ENCODE measurements around the gene USO1.
"Not testable (repeated sequence)": the region's sequence is repeated elsewhere in the genome, so short reads cannot be mapped to it uniquely, and the experiment has no call there.

USO1 gene

GRCh38 chr4:75715105-75715799, 9.1 kb upstream of the USO1 start:
- DNase-seq = peak; percentile 41
- H2BK5ac ChIP-seq (ENCODE audit: low read length) = no peak overlapping the region
- no peak overlapping the region for H3K27ac ChIP-seq (ENCODE audit: low read depth, low read length)
- no peak overlapping the region for H4K8ac ChIP-seq (ENCODE audit: low read depth, low read length)
- no peak overlapping the region for H3K4ac ChIP-seq (ENCODE audit: low read depth, low read length)
- peaks cover 3% of the 10 kb centered on the region for H3K79me1 ChIP-seq (ENCODE audit: low read length)
- H3K56ac ChIP-seq (ENCODE audit: low read length) = no peak overlapping the region
- no peaks in the 10 kb centered on the region for H3K36me3 ChIP-seq (ENCODE audit: control insufficient read depth, insufficient read depth, low read length)
- H3K79me2 ChIP-seq (ENCODE audit: control insufficient read depth, insufficient read depth, low read length) = peaks cover 5% of the 10 kb centered on the region
- H3K9ac ChIP-seq (ENCODE audit: low read length) = peak overlapping the region; percentile 24
- no peak overlapping the region for H3K4me2 ChIP-seq (ENCODE audit: low read length)
- no peak overlapping the region for H3K4me3 ChIP-seq (ENCODE audit: low read length)
- no peak overlapping the region for H4K5ac ChIP-seq (ENCODE audit: low read length)
- H3K4me1 ChIP-seq (ENCODE audit: control insufficient read depth, low read depth, low read length) = peaks cover 3% of the 10 kb centered on the region
- no peak overlapping the region for H2AK5ac ChIP-seq (ENCODE audit: low read length)
- no CpG with 5 or more reads among the region's 4 CpGs for WGBS (ENCODE audit: extremely low coverage, insufficient coverage, low lambda C conversion rate)
- no peaks in the 10 kb centered on the region for H3K27me3 ChIP-seq (ENCODE audit: insufficient read depth, low read length, poor library complexity)
- H3K18ac ChIP-seq (ENCODE audit: low read length) = no peak overlapping the region
- no peak overlapping the region for H2BK15ac ChIP-seq (replicated peaks; ENCODE audit: low read depth)
- no peak overlapping the region for H3K23ac ChIP-seq (ENCODE audit: low read length)
- no peak overlapping the region for H2BK120ac ChIP-seq (ENCODE audit: low read depth, low read length)

DNA sequence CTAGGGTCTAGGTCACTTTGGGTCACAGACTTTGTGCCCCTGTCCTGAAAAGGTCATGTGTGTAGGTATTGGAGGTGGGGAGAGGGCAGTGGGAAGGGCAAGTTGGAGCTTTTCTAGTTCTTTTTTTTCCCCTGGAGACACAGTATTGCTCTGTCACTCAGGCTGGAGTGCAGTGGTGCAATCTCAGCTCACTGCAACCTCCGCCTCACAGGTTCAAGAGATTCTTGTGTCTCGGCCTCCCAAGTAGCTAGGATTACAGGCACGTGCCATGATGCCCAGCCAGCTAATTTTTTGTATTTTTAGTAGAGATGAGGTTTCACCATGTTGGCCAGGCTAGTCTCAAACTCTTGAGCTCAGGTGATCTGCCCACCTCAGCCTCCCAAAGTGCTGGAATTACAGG, 8.3 kb upstream of the USO1 start:
- H3K79me1 ChIP-seq (ENCODE audit: low read length); H2BK120ac ChIP-seq (ENCODE audit: low read depth, low read length); H3K4me1 ChIP-seq (ENCODE audit: control insufficient read depth, low read depth, low read length): not testable (repeated sequence)

DNA sequence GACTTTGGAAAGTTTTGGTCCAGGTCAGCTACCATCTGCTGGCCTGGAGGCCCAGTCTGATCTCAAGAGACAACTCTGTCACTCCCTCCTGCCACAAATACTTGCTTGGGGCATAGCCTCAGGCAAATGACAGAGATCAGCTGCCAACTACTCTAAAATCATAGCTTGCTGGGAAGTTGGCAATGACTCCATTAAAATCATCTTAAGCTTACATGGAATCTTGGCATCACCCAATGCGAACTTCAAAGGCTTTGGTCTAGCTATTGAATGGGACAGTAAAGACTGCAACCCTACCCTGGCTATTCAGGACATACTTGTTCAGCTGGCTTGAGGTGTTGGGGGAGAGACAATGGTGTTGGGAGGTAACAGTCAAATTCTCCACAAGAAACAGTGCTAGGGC, 7.0 kb upstream of the USO1 start:
- Histone ChIP-seq H3K79me1 (ENCODE audit: low read length) (peaks cover 3% of the 10 kb centered on the region), H2BK5ac (ENCODE audit: low read length) (no peak overlapping the region), H3K56ac (ENCODE audit: low read length) (no peak overlapping the region), H2BK15ac (replicated peaks; ENCODE audit: low read depth) (no peak overlapping the region), H3K9ac (ENCODE audit: low read length) (no peak overlapping the region), H3K79me2 (ENCODE audit: control insufficient read depth, insufficient read depth, low read length) (peaks cover 10% of the 10 kb centered on the region), H4K8ac (ENCODE audit: low read depth, low read length) (no peak overlapping the region), H3K4me2 (ENCODE audit: low read length) (no peak overlapping the region), H3K4me3 (ENCODE audit: low read length) (no peak overlapping the region), H3K4ac (ENCODE audit: low read depth, low read length) (no peak overlapping the region), H2AK5ac (ENCODE audit: low read length) (no peak overlapping the region), H3K4me1 (ENCODE audit: control insufficient read depth, low read depth, low read length) (peaks cover 3% of the 10 kb centered on the region), H4K5ac (ENCODE audit: low read length) (no peak overlapping the region), H3K27ac (ENCODE audit: low read depth, low read length) (no peak overlapping the region), H3K23ac (ENCODE audit: low read length) (no peak overlapping the region), H2BK120ac (ENCODE audit: low read depth, low read length) (no peak overlapping the region), H3K18ac (ENCODE audit: low read length) (no peak overlapping the region), H3K27me3 (ENCODE audit: insufficient read depth, low read length, poor library complexity) (no peaks in the 10 kb centered on the region), H3K36me3 (ENCODE audit: control insufficient read depth, insufficient read depth, low read length) (no peaks in the 10 kb centered on the region)
- DNase-seq = no peak
- no CpG with 5 or more reads among the region's 1 CpG for WGBS (ENCODE audit: extremely low coverage, insufficient coverage, low lambda C conversion rate)

More for the DNA sequence above, 8.3 kb upstream of the USO1 start:
- no CpG with 5 or more reads among the region's 3 CpGs for WGBS (ENCODE audit: extremely low coverage, insufficient coverage, low lambda C conversion rate)
- not testable (repeated sequence) for H3K9ac ChIP-seq (ENCODE audit: low read length); H3K79me2 ChIP-seq (ENCODE audit: control insufficient read depth, insufficient read depth, low read length); H3K56ac ChIP-seq (ENCODE audit: low read length); DNase-seq; H2BK15ac ChIP-seq (replicated peaks; ENCODE audit: low read depth); H2AK5ac ChIP-seq (ENCODE audit: low read length); H3K4me2 ChIP-seq (ENCODE audit: low read length); H3K18ac ChIP-seq (ENCODE audit: low read length); H2BK5ac ChIP-seq (ENCODE audit: low read length); H4K5ac ChIP-seq (ENCODE audit: low read length); H3K36me3 ChIP-seq (ENCODE audit: control insufficient read depth, insufficient read depth, low read length); H3K23ac ChIP-seq (ENCODE audit: low read length); H3K4ac ChIP-seq (ENCODE audit: low read depth, low read length); H3K27me3 ChIP-seq (ENCODE audit: insufficient read depth, low read length, poor library complexity); H4K8ac ChIP-seq (ENCODE audit: low read depth, low read length); H3K4me3 ChIP-seq (ENCODE audit: low read length); H3K27ac ChIP-seq (ENCODE audit: low read depth, low read length)

GRCh38 chr4:75718529-75718928, 5.8 kb upstream of the USO1 start:
- Histone ChIP-seq H3K56ac (ENCODE audit: low read length) (no peak overlapping the region), H3K23ac (ENCODE audit: low read length) (no peak overlapping the region), H4K8ac (ENCODE audit: low read depth, low read length) (no peak overlapping the region), H3K18ac (ENCODE audit: low read length) (no peak overlapping the region), H3K79me1 (ENCODE audit: low read length) (peaks cover 3% of the 10 kb centered on the region), H3K79me2 (ENCODE audit: control insufficient read depth, insufficient read depth, low read length) (peaks cover 19% of the 10 kb centered on the region), H3K4me1 (ENCODE audit: control insufficient read depth, low read depth, low read length) (peaks cover 5% of the 10 kb centered on the region), H2BK5ac (ENCODE audit: low read length) (no peak overlapping the region), H3K36me3 (ENCODE audit: control insufficient read depth, insufficient read depth, low read length) (no peaks in the 10 kb centered on the region), H2BK15ac (replicated peaks; ENCODE audit: low read depth) (no peak overlapping the region), H4K5ac (ENCODE audit: low read length) (no peak overlapping the region), H3K4me3 (ENCODE audit: low read length) (no peak overlapping the region), H3K27me3 (ENCODE audit: insufficient read depth, low read length, poor library complexity) (no peaks in the 10 kb centered on the region), H2BK120ac (ENCODE audit: low read depth, low read length) (no peak overlapping the region), H3K9ac (ENCODE audit: low read length) (no peak overlapping the region), H3K4me2 (ENCODE audit: low read length) (no peak overlapping the region), H3K4ac (ENCODE audit: low read depth, low read length) (no peak overlapping the region), H3K27ac (ENCODE audit: low read depth, low read length) (no peak overlapping the region), H2AK5ac (ENCODE audit: low read length) (no peak overlapping the region)
- WGBS (ENCODE audit: extremely low coverage, insufficient coverage, low lambda C conversion rate) = no CpG with 5 or more reads among the region's 2 CpGs
- DNase-seq = peak; percentile 92

DNA sequence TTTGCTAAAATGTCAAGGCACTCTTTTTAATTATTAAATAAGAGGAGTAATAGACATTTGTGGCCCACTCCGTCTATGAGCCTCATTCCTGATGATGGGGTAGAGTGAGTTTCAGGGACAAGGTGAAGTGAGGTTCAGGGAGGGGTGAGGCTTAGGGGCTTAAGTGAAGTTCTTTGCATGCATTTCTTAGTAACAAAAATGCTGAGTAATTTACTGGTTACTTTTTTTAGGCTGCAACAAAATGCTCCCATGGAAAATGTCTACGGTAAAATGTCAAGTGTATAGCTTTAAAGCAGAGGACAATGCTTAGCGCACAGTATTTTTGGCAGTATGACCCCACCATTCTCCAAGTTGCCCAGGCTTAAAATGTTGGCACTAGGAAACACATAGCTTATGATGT, 2.0 kb upstream of the USO1 start:
- no peak overlapping the region for H3K4me3 ChIP-seq (ENCODE audit: low read length)
- H4K8ac ChIP-seq (ENCODE audit: low read depth, low read length) = no peak overlapping the region
- DNase-seq = no peak
- H3K79me2 ChIP-seq (ENCODE audit: control insufficient read depth, insufficient read depth, low read length) = peaks cover 29% of the 10 kb centered on the region
- no peak overlapping the region for H2BK120ac ChIP-seq (ENCODE audit: low read depth, low read length)
- H3K4me2 ChIP-seq (ENCODE audit: low read length) = no peak overlapping the region
- H3K23ac ChIP-seq (ENCODE audit: low read length) = no peak overlapping the region
- H3K79me1 ChIP-seq (ENCODE audit: low read length) = peaks cover 3% of the 10 kb centered on the region
- peaks cover 2% of the 10 kb centered on the region for H3K4me1 ChIP-seq (ENCODE audit: control insufficient read depth, low read depth, low read length)
- no peak overlapping the region for H3K9ac ChIP-seq (ENCODE audit: low read length)
- no peak overlapping the region for H3K27ac ChIP-seq (ENCODE audit: low read depth, low read length)
- no peak overlapping the region for H2BK15ac ChIP-seq (replicated peaks; ENCODE audit: low read depth)
- H3K18ac ChIP-seq (ENCODE audit: low read length) = no peak overlapping the region
- no peak overlapping the region for H2AK5ac ChIP-seq (ENCODE audit: low read length)
- H4K5ac ChIP-seq (ENCODE audit: low read length) = no peak overlapping the region
- H3K36me3 ChIP-seq (ENCODE audit: control insufficient read depth, insufficient read depth, low read length) = no peaks in the 10 kb centered on the region
- no peaks in the 10 kb centered on the region for H3K27me3 ChIP-seq (ENCODE audit: insufficient read depth, low read length, poor library complexity)
- no CpG with 5 or more reads among the region's 3 CpGs for WGBS (ENCODE audit: extremely low coverage, insufficient coverage, low lambda C conversion rate)
- no peak overlapping the region for H3K4ac ChIP-seq (ENCODE audit: low read depth, low read length)
- H2BK5ac ChIP-seq (ENCODE audit: low read length) = no peak overlapping the region
- H3K56ac ChIP-seq (ENCODE audit: low read length) = no peak overlapping the region
